ENCODE measurements around the gene CA6. TPM values are rescaled to one million over a fixed set of nuclear protein-coding genes. Genes with fewer than 3 reads are reported as not detected.

Gene CA6
- total and polyA plus RNA-seq, 2 of the 8 experiments (the other 6 are each of a cell fraction or from before 2014, with no cell fraction given): not detected

DNA sequence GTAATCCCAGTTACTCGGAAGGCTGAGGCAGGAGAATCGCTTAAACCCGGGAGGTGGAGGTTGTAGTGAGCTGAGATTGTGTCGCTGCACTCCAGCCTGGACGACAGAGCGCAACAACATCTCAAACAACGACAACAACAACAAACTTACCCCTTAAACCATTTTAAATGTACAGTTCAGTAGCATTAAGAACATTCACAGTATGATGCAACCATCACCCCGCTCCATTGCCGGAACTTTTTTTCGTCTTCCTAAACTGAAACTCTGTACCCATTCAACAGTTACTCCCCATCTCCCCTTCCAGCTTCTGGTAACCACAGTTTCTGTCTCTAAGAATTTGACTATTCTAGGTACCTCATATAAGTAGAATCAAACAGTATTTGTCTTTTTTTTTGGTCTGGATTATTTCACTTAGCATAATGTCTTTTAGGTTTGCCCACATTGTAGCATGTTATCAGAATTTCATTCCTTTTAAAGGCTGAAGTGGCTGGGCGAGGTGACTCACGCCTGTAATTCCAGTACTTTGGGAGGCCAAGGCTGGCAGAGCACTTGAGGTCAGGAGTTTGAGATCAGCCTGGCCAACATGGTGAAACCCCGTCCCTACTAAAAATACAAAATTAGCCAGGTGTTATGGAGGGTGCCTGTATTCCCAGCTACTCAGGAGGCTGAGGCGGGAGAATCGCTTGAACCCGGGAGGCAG lies 19.6 kb downstream of the CA6 start:
- no peaks in the 10 kb centered on the region for H3K36me3 ChIP-seq (ENCODE audit: control insufficient read depth in 2 of 4, insufficient read depth in 4 of 4, low read length in 3 of 4)
- no peak overlapping the region for H3K4ac ChIP-seq (replicated peaks; ENCODE audit: insufficient read length, low read depth, low read length)
- no peak overlapping the region for H3K9ac ChIP-seq (replicated peaks in 1 of 4; ENCODE audit: extremely low read depth in 1 of 4, low read depth in 3 of 4, low read length in 3 of 4)
- H3K4me2 ChIP-seq (ENCODE audit: insufficient read depth in 1 of 2, low read depth in 2 of 2, low read length in 2 of 2): no peak overlapping the region
- no peak overlapping the region for H2BK5ac ChIP-seq (ENCODE audit: low read depth, low read length)
- no peak overlapping the region for H3K23ac ChIP-seq (ENCODE audit: insufficient read length)
- FAIRE-seq: no peak
- H2BK120ac ChIP-seq (replicated peaks; ENCODE audit: low read depth, low read length): no peak overlapping the region
- no peak overlapping the region for H2AK5ac ChIP-seq (ENCODE audit: low read depth, low read length)
- H2BK12ac ChIP-seq (ENCODE audit: low read depth, low read length): no peak overlapping the region
- 94% methylated on average over 16 of the region's 16 CpGs; no CpG with 5 or more reads in 1 of the 2 experiments for WGBS, 2 experiments (ENCODE audit: extremely low coverage in 1 of 2, insufficient coverage in 1 of 2, insufficient read length in 1 of 2, insufficient replicate concordance in 2 of 2, low coverage in 1 of 2, low lambda C conversion rate in 2 of 2, missing lambda C conversion rate in 1 of 2)
- no peaks in the 10 kb centered on the region for H3K9me3 ChIP-seq (ENCODE audit: insufficient read depth in 2 of 2, low read depth in 1 of 2, low read length in 1 of 2)
- H3K4me3 ChIP-seq (ENCODE audit: extremely low read depth in 1 of 4, insufficient read depth in 2 of 4, low read depth in 3 of 4, low read length in 4 of 4): no peak overlapping the region
- no peak overlapping the region for H2BK20ac ChIP-seq (ENCODE audit: low read length)
- peaks cover 0 to 2% (median 1%) of the 10 kb centered on the region in 4 experiments; a peak in 4 of 7 replicates for H3K4me1 ChIP-seq (replicated peaks in 1 of 4; ENCODE audit: control insufficient read depth in 3 of 4, insufficient read depth in 4 of 4, low read length in 3 of 4)
- H3K18ac ChIP-seq (ENCODE audit: extremely low read depth, low read length): no peak overlapping the region
- no peak overlapping the region for H3K14ac ChIP-seq (ENCODE audit: insufficient read length)
- H3K27ac ChIP-seq (ENCODE audit: low read depth, low read length): no peak overlapping the region
- H3K23me2 ChIP-seq (ENCODE audit: low read depth, low read length): no peaks in the 10 kb centered on the region
- DNase-seq (ENCODE audit: low read depth in 1 of 2, low spot score in 2 of 2): no peak
- H2BK15ac ChIP-seq (ENCODE audit: low read length): no peak overlapping the region
- no peaks in the 10 kb centered on the region for H3K79me1 ChIP-seq (ENCODE audit: low read depth, low read length)
- H2AFZ ChIP-seq (ENCODE audit: low read length): no peak overlapping the region
- no peaks in the 10 kb centered on the region for H3K27me3 ChIP-seq (replicated peaks in 1 of 4; ENCODE audit: control insufficient read depth in 3 of 4, extremely low read depth in 1 of 4, insufficient read depth in 3 of 4, low read length in 3 of 4)
- TF ChIP-seq ZNF274 (IDR thresholded peaks at IDR 0.05; ENCODE audit: borderline replicate concordance, extremely low read depth, low read length) (no peak), SIN3A (conservative IDR thresholded peaks at IDR 0.05 in 1 of 2, IDR thresholded peaks at IDR 0.05 in 1 of 2; ENCODE audit: low read depth in 1 of 2, low read length in 2 of 2) (no peak), RAD21 (IDR thresholded peaks at IDR 0.05 in 1 of 2, conservative IDR thresholded peaks at IDR 0.05 in 1 of 2; ENCODE audit: low read depth in 2 of 2, low read length in 2 of 2) (no peak), KDM4A (IDR thresholded peaks at IDR 0.05; ENCODE audit: low read depth, low read length, severe bottlenecking) (no peak), BACH1 (IDR thresholded peaks at IDR 0.05; ENCODE audit: low read length) (no peak), EP300 (IDR thresholded peaks at IDR 0.05; ENCODE audit: borderline replicate concordance in 1 of 2, low read depth in 2 of 2, low read length in 2 of 2) (no peak), EGR1 (IDR thresholded peaks at IDR 0.05; ENCODE audit: borderline replicate concordance, low read depth, low read length) (no peak), SUZ12 (IDR thresholded peaks at IDR 0.05; ENCODE audit: low read length) (no peak)
- TF ChIP-seq, protein P1, sequence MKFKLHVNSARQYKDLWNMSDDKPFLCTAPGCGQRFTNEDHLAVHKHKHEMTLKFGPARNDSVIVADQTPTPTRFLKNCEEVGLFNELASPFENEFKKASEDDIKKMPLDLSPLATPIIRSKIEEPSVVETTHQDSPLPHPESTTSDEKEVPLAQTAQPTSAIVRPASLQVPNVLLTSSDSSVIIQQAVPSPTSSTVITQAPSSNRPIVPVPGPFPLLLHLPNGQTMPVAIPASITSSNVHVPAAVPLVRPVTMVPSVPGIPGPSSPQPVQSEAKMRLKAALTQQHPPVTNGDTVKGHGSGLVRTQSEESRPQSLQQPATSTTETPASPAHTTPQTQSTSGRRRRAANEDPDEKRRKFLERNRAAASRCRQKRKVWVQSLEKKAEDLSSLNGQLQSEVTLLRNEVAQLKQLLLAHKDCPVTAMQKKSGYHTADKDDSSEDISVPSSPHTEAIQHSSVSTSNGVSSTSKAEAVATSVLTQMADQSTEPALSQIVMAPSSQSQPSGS (IDR thresholded peaks at IDR 0.05; ENCODE audit: low read length): no peak
- TF ChIP-seq, protein P2, sequence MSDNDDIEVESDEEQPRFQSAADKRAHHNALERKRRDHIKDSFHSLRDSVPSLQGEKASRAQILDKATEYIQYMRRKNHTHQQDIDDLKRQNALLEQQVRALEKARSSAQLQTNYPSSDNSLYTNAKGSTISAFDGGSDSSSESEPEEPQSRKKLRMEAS (IDR thresholded peaks at IDR 0.05): no peak
- no peak overlapping the region for H3K56ac ChIP-seq (replicated peaks; ENCODE audit: insufficient read length, low read depth, low read length)
- CTCF ChIA-PET (ENCODE audit: partially characterized antibody): interaction anchor here (0.8 to 5.1 kb wide), 2 partner anchors 22 to 26 kb away, joined by 3 to 43 read pairs; no protein-coding TSS in a partner anchor
- H4K20me1 ChIP-seq (replicated peaks in 1 of 2; ENCODE audit: control insufficient read depth in 1 of 2, insufficient read depth in 2 of 2, low read length in 2 of 2): no peaks in the 10 kb centered on the region
- POLR2A ChIA-PET (ENCODE audit: partially characterized antibody): interaction anchor here (1.0 kb wide), 1 partner anchor 92 kb away, joined by 3 read pairs; no protein-coding TSS in a partner anchor
- no peaks in the 10 kb centered on the region for H3K79me2 ChIP-seq (ENCODE audit: control insufficient read depth in 1 of 2, insufficient read depth in 2 of 2, low read length in 2 of 2)
- no peak overlapping the region for H4K8ac ChIP-seq (ENCODE audit: extremely low read depth, insufficient read depth, low read length)
- H4K5ac ChIP-seq (ENCODE audit: insufficient read length, low read depth, low read length): no peak overlapping the region
- no peak overlapping the region for H4K91ac ChIP-seq (replicated peaks; ENCODE audit: insufficient read length, low read length)
